ENCODE data around the gene HMGCR.

HMGCR gene

DNA sequence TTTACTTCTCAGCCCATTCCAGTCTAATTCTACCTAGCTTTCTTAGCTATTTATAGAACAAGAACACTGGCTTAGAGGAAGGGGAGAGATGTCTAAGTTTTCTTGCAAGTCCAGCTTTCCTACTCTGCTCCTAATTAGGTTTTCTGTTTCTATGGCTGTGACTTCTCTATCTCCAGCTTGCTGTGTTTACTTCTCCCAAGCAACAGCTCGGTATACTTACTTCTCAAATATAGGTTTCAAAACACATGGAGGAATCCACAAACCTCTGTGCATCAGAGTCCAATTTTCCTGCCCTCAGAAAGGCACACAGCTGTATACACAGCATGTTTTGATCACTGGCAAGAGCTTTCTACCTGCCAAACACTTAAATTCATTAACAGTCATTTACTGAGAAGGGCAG is 17.4 kb upstream of the HMGCR start:
- H3K4me3 ChIP-seq (replicated peaks; ENCODE audit: low read depth, low read length) = no peak overlapping the region
- TF ChIP-seq, protein P1, sequence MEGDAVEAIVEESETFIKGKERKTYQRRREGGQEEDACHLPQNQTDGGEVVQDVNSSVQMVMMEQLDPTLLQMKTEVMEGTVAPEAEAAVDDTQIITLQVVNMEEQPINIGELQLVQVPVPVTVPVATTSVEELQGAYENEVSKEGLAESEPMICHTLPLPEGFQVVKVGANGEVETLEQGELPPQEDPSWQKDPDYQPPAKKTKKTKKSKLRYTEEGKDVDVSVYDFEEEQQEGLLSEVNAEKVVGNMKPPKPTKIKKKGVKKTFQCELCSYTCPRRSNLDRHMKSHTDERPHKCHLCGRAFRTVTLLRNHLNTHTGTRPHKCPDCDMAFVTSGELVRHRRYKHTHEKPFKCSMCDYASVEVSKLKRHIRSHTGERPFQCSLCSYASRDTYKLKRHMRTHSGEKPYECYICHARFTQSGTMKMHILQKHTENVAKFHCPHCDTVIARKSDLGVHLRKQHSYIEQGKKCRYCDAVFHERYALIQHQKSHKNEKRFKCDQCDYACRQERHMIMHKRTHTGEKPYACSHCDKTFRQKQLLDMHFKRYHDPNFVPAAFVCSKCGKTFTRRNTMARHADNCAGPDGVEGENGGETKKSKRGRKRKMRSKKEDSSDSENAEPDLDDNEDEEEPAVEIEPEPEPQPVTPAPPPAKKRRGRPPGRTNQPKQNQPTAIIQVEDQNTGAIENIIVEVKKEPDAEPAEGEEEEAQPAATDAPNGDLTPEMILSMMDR (IDR thresholded peaks at IDR 0.05; ENCODE audit: low read length, missing control alignments) = no peak
- no peak for DNase-seq (ENCODE audit: low read depth)

DNA sequence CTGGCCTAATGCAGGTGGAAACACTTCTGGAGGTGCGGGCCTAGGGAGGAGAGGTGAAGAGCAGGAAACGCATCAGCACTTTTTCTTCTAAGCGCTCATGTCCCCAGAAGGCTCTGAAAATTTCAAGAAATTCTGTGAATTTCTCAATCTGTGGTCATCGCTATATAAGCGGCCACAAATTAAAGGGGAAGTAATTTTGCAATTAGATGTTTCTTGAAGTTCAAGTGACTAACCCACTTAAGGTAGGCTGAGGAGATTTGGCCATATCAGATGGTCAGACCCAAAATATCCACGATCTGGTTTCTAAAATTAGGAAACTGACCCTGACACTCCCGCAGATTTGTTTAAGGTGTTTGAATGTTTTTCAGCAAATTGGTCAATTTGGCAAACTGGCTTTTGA is 16.6 kb upstream of the HMGCR start:
- TF ChIP-seq, protein P1 (IDR thresholded peaks at IDR 0.05; ENCODE audit: low read length, missing control alignments) = no peak
- DNase-seq (ENCODE audit: low read depth) = no peak
- no peak overlapping the region for H3K4me3 ChIP-seq (replicated peaks; ENCODE audit: low read depth, low read length)

DNA sequence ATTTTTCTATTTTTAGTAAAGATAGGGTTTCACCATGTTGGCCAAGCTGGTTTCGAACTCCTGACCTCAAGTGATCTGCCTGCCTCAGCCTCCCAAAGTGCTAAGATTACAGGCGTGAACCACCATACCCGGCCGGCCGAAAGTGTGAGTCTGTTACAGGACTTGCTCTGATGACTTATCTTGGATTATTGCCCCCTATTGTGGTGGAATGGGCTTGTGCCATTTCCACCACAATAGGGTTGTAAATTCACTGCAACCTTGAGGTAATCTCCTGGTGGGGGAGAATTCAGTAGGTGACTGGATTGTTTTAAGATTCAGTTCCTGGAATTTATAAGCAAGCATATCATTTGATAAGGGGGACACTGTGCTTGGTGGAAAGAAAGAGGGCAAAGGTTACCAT is 15.0 kb upstream of the HMGCR start:
- no peak for DNase-seq (ENCODE audit: low read depth)
- TF ChIP-seq, protein P1 (IDR thresholded peaks at IDR 0.05; ENCODE audit: low read length, missing control alignments) = no peak
- H3K4me3 ChIP-seq (replicated peaks; ENCODE audit: low read depth, low read length) = no peak overlapping the region

DNA sequence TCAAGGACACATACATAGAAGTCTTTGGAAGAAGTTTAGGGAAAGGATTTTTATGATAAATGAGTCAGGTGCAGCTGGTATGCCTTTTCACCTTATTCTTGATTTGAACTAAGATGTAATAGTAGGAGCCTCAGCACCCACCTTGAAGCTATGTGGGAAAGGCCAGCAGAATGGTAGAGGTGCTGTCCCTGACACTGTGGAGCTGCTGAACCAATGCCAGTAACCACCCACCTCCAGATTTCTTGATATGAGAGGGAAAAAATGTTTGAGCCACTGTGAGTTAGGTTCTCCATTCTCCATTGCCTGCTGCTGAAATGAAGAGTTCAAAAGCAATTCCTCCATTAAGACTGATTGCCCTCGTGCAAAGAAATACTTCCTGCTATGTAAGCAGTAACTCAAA is 12.2 kb upstream of the HMGCR start:
- TF ChIP-seq, protein P1 (IDR thresholded peaks at IDR 0.05; ENCODE audit: low read length, missing control alignments) = no peak
- H3K4me3 ChIP-seq (replicated peaks; ENCODE audit: low read depth, low read length) = no peak overlapping the region
- no peak for DNase-seq (ENCODE audit: low read depth)

DNA sequence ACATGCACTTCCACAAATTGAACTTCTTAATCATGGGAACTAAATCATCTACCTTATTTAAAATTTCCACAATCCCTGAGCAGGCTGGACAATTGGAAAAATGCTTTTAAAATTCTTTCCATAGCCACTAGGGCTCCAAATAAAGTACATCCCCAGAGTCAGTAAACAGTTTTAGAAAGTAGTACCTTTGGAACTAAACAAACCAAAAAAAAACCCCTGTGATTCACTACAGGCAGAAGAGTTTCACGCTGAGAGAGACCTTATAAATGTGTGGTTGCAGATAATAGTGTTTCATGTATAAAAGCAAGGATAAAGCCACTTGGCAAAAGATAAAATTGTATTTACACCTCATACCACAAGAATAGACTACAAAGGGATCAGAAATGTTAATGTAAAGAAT is 11.8 kb upstream of the HMGCR start:
- TF ChIP-seq, protein P1 (IDR thresholded peaks at IDR 0.05; ENCODE audit: low read length, missing control alignments) = no peak
- DNase-seq (ENCODE audit: low read depth) = no peak
- no peak overlapping the region for H3K4me3 ChIP-seq (replicated peaks; ENCODE audit: low read depth, low read length)

DNA sequence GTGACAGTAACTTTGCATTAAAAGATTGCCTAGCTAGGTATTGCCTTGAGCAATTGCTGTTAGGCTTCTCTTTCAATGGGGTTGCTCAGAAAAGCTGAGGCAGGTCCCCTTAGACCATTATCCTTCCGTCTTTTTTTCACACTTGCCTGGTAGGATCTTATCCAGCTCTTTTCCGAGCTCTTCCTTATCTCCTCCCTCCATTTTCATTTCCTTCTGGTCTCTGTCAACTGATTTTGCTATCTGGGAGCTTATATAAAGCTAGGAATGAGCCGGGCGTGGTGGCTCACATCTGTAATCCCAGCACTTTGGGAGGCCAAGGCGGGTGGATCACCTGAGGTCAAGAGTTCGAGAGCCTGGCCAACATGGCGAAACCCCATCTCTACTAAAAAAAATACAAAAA is 6.6 kb upstream of the HMGCR start:
- H3K4me3 ChIP-seq (replicated peaks; ENCODE audit: low read depth, low read length) = no peak overlapping the region
- TF ChIP-seq, protein P1 (IDR thresholded peaks at IDR 0.05; ENCODE audit: low read length, missing control alignments) = no peak
- no peak for DNase-seq (ENCODE audit: low read depth)

Data from fibroblast of pulmonary artery (primary cell).